ENCODE measurements around the gene CCDC188. TPM values are rescaled to one million over a fixed set of nuclear protein-coding genes. Genes with fewer than 3 reads are reported as not detected.

The CCDC188 gene
- polyA plus RNA-seq, 1 donor (not counting 4 experiments of a cell fraction or from before 2014, with no cell fraction given), result not detected

DNA sequence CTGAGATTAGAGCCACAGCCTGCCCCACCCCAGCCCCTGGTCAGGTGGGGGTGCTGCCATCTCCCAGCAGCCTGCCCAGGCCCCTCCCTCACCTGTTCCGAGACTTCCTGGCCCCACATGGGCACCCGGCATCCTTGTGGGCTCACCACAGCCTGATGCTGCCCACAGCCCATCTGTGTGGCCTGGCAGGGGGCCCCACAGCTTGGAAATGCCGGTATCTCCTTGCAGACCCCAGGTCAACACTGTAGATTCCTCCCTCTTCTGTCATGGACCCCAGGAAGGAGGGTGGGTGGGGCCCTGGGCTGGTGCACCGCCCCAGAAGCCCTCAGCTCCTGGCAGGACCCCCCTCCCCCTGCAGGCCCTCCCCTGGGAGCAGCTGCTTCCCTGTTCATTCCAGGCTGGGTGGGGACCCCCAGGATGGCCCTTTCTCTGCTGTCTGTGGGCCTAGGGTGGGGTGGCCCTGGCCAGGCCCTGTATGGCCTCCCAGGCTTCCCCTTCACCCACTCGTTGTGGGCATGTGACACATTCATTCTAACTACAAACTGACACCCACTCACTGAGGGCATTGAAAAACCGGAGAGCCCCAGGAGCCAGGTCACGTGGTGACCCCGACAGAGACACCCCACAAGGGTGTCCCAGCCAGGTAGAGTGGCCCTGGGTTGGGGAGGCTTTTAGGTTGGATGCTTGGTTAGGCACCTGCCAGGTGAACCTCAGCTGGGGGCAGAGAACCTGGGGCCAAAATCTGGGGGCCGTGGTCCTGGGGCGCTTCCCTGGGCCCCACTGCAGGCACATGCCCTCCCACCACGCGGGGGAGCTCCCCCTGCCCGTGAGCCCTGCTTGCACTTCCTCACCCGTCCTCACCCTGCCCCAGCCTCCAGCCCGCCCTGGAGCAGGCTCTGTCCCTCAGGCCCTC lies 44.1 kb upstream of the CCDC188 start:
- no peaks in the 10 kb centered on the region for H3K9me1 ChIP-seq (ENCODE audit: control insufficient read depth, extremely low read depth, insufficient read depth, low read length)
- no peaks in the 10 kb centered on the region for H3K9me3 ChIP-seq (ENCODE audit: control insufficient read depth, low read depth, low read length)
- no peak for DNase-seq (ENCODE audit: low read depth, low spot score)
- H3K36me3 ChIP-seq (ENCODE audit: control insufficient read depth in 2 of 2, extremely low read depth in 1 of 2, insufficient read depth in 2 of 2, low read length in 2 of 2), result no peaks in the 10 kb centered on the region
- no peaks in the 10 kb centered on the region for H4K20me1 ChIP-seq (ENCODE audit: control insufficient read depth, extremely low read depth, insufficient read depth, low read length)
- no peak overlapping the region for H2AFZ ChIP-seq (ENCODE audit: control insufficient read depth, low read length)
- H3K4me3 ChIP-seq (ENCODE audit: control insufficient read depth in 2 of 3, extremely low read depth in 1 of 3, insufficient read depth in 2 of 3, low read depth in 1 of 3, low read length in 3 of 3), result no peak overlapping the region
- H3K9ac ChIP-seq (ENCODE audit: control insufficient read depth, extremely low read depth, insufficient read depth, low read length), result no peak overlapping the region
- TF ChIP-seq, protein P1, sequence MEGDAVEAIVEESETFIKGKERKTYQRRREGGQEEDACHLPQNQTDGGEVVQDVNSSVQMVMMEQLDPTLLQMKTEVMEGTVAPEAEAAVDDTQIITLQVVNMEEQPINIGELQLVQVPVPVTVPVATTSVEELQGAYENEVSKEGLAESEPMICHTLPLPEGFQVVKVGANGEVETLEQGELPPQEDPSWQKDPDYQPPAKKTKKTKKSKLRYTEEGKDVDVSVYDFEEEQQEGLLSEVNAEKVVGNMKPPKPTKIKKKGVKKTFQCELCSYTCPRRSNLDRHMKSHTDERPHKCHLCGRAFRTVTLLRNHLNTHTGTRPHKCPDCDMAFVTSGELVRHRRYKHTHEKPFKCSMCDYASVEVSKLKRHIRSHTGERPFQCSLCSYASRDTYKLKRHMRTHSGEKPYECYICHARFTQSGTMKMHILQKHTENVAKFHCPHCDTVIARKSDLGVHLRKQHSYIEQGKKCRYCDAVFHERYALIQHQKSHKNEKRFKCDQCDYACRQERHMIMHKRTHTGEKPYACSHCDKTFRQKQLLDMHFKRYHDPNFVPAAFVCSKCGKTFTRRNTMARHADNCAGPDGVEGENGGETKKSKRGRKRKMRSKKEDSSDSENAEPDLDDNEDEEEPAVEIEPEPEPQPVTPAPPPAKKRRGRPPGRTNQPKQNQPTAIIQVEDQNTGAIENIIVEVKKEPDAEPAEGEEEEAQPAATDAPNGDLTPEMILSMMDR (optimal IDR thresholded peaks at IDR 0.05 in 1 of 3, IDR thresholded peaks at IDR 0.05 in 1 of 3, conservative IDR thresholded peaks at IDR 0.05 in 1 of 3; ENCODE audit: extremely low read depth in 1 of 3, insufficient read depth in 2 of 3, low read length in 3 of 3), result no peak
- TF ChIP-seq EZH2 (IDR thresholded peaks at IDR 0.05; ENCODE audit: low read length), result no peak
- dilution Hi-C loops (cut with MboI; ENCODE audit: extremely low pct_ligation_motif_present, low sequenced_read_pairs), result no loop called here
- no peak overlapping the region for H3K27ac ChIP-seq (ENCODE audit: control insufficient read depth, insufficient read depth, low read length)
- no peaks in the 10 kb centered on the region for H3K79me2 ChIP-seq (ENCODE audit: control insufficient read depth, insufficient read depth, low read length)
- H3K27me3 ChIP-seq (ENCODE audit: control insufficient read depth, extremely low read depth, insufficient read depth, low read length), result no peaks in the 10 kb centered on the region
- no peak for FAIRE-seq
- no peaks in the 10 kb centered on the region for H3K4me1 ChIP-seq (ENCODE audit: control insufficient read depth, extremely low read depth, insufficient read depth, low read length)
- H3K4me2 ChIP-seq (ENCODE audit: control insufficient read depth, extremely low read depth, insufficient read depth, low read depth, low read length), result no peak overlapping the region

DNA sequence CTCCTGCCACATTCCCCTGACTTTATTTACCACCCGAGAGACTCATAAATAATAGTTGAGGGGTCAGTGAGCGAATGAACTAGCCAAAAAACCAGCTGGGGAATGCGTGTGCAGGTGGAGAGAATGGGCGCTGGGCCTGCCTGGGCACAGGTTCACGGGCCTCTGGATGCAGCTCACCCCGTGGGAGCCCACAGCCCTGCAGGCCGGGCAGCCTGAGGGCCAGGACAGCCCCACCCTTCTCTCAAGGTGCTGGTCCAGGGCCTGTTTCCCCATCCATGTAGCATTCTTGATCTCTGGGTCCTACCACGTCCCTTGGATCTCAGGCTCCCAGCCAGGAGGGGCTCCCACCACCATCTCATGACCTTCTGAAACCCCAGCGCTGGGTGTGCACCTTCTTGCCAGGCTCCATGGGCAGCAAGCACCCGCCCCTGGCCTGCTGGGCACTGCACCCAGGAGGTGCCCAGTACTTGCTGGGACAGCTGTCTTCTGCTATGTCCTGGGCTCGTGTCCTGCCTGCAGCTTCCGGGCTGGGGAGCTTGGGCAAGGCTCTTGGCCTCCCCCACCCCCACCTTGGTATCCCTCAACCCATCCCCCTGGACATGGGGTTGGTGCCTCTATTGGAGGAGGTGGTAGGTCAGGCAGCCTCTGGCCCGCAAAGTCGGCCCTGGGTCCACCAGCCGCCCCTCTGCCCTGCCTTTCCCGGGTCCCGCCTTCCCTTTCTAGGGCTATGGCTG lies 43.1 kb upstream of the CCDC188 start:
- Histone ChIP-seq H3K36me3 (ENCODE audit: control insufficient read depth in 2 of 2, extremely low read depth in 1 of 2, insufficient read depth in 2 of 2, low read length in 2 of 2) (no peaks in the 10 kb centered on the region), H2AFZ (ENCODE audit: control insufficient read depth, low read length) (no peak overlapping the region), H3K9ac (ENCODE audit: control insufficient read depth, extremely low read depth, insufficient read depth, low read length) (no peak overlapping the region), H4K20me1 (ENCODE audit: control insufficient read depth, extremely low read depth, insufficient read depth, low read length) (no peaks in the 10 kb centered on the region), H3K27ac (ENCODE audit: control insufficient read depth, insufficient read depth, low read length) (no peak overlapping the region), H3K4me2 (ENCODE audit: control insufficient read depth, extremely low read depth, insufficient read depth, low read depth, low read length) (no peak overlapping the region), H3K27me3 (ENCODE audit: control insufficient read depth, extremely low read depth, insufficient read depth, low read length) (no peaks in the 10 kb centered on the region), H3K4me3 (ENCODE audit: control insufficient read depth in 2 of 3, extremely low read depth in 1 of 3, insufficient read depth in 2 of 3, low read depth in 1 of 3, low read length in 3 of 3) (no peak overlapping the region), H3K9me1 (ENCODE audit: control insufficient read depth, extremely low read depth, insufficient read depth, low read length) (no peaks in the 10 kb centered on the region), H3K4me1 (ENCODE audit: control insufficient read depth, extremely low read depth, insufficient read depth, low read length) (no peaks in the 10 kb centered on the region), H3K9me3 (ENCODE audit: control insufficient read depth, low read depth, low read length) (no peaks in the 10 kb centered on the region), H3K79me2 (ENCODE audit: control insufficient read depth, insufficient read depth, low read length) (no peaks in the 10 kb centered on the region)
- DNase-seq (ENCODE audit: low read depth, low spot score), result no peak
- FAIRE-seq, result no peak
- TF ChIP-seq, protein P1 (optimal IDR thresholded peaks at IDR 0.05 in 1 of 3, IDR thresholded peaks at IDR 0.05 in 1 of 3, conservative IDR thresholded peaks at IDR 0.05 in 1 of 3; ENCODE audit: extremely low read depth in 1 of 3, insufficient read depth in 2 of 3, low read length in 3 of 3), result no peak
- no peak for TF ChIP-seq EZH2 (IDR thresholded peaks at IDR 0.05; ENCODE audit: low read length)
- dilution Hi-C loops (cut with MboI; ENCODE audit: extremely low pct_ligation_motif_present, low sequenced_read_pairs), result no loop called here

All from keratinocyte (primary cell).